GM23338 (cell line): ENCODE data around the gene WIPF1. TPM values are rescaled to one million over a fixed set of nuclear protein-coding genes. Genes with fewer than 3 reads are reported as not detected.

ENCODE experiments used
- EZH2 ChIP-seq: fragments of 200-600 bp; sonication (generic); IDR thresholded peaks from one replicate; pipeline ENCODE4 v1.8.0; 2017; ENCODE audit warnings: antibody characterized with exemption, mild to moderate bottlenecking, low read depth; ENCODE audit not compliant: unreplicated experiment
- JUNB ChIP-seq: IDR thresholded peaks from one replicate; pipeline ENCODE4 v1.6.1; 2016; ENCODE audit warnings: antibody characterized with exemption; ENCODE audit not compliant: unreplicated experiment
- NANOG ChIP-seq: IDR thresholded peaks from 2 replicates; pipeline ENCODE4 v1.6.1; 2016; ENCODE audit warnings: antibody characterized with exemption, borderline replicate concordance
- POLR2AphosphoS5 ChIP-seq: IDR thresholded peaks from 2 replicates; pipeline ENCODE4 v1.6.1; 2016; ENCODE audit warnings: antibody characterized with exemption, low read depth
- STAT1 ChIP-seq: IDR thresholded peaks from one replicate; pipeline ENCODE4 v1.6.1; 2016; ENCODE audit warnings: antibody characterized with exemption; ENCODE audit not compliant: unreplicated experiment
- ZNF114 ChIP-seq: fragments of 250-450 bp; sonication (Bioruptor Pico); IDR thresholded peaks from 2 replicates; pipeline ENCODE4 v1.5.0; 2020; ENCODE audit warnings: mild to moderate bottlenecking, moderate library complexity
- ZNF331 ChIP-seq: fragments of 250-450 bp; sonication (Bioruptor Pico); IDR thresholded peaks from 2 replicates; pipeline ENCODE4 v1.5.0; 2020; ENCODE audit warnings: low read depth, mild to moderate bottlenecking, moderate library complexity
- polyA plus RNA-seq: library from polyadenylated mRNA; unstranded; fragments of >200 nt; fragmentation: Nextera tagmentation; extraction: Ambion mirVana; gene quantifications from 2 replicates; pipeline ENCODE4 v1.2.1, GENCODE V29; 2016
- total RNA-seq: library from RNA; depleted of rRNA; stranded (reverse); fragments of >200 nt; shearing (Covaris generic); gene quantifications from 2 replicates; pipeline ENCODE4 v1.2.3, GENCODE V29; 2014
- TF ChIP-seq, protein P1 (sequence below): fragments of 250-450 bp; sonication (Bioruptor Pico); IDR thresholded peaks from 2 replicates; pipeline ENCODE4 v1.5.0; 2020; ENCODE audit warnings: mild to moderate bottlenecking, moderate library complexity
- TF ChIP-seq, protein P2 (sequence below), 2 experiments: fragments of 200-600 bp in 1 of 2; sonication (generic) in 1 of 2; conservative IDR thresholded peaks; 2 replicates each; pipeline versions ENCODE4 v1.5.1 to v1.6.1; 2016 to 2017; ENCODE audit warnings: antibody characterized with exemption in 2 of 2, low read depth in 2 of 2, mild to moderate bottlenecking in 2 of 2, moderate library complexity in 1 of 2
- TF ChIP-seq, protein P3 (sequence below): IDR thresholded peaks from one replicate; pipeline ENCODE4 v1.6.1; 2018; ENCODE audit warnings: antibody characterized with exemption; ENCODE audit not compliant: unreplicated experiment

The WIPF1 gene
- total and polyA plus RNA-seq, 2 experiments from 2014 or later, result 3.0 to 6.0 TPM

DNA sequence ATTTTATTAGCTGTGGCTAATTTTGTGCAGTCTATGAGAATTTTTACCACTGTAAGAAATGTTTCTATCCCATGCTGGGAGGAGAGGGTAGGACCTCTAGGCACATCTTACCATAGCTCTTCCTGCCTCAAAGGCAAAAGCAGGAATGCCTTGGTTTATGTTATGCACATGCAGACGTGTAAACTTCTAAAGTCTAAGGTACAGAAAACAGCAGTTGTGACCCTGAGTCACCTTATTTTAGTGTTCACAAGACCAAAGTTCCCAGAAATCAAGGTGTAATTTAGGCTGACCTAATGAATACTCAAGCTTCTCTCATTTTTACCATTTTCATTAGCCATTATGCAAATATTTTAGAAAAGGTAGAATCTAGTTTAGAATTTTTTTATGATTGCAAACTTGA is 15.4 kb upstream of the WIPF1 start (continued):
- TF ChIP-seq, protein P1, sequence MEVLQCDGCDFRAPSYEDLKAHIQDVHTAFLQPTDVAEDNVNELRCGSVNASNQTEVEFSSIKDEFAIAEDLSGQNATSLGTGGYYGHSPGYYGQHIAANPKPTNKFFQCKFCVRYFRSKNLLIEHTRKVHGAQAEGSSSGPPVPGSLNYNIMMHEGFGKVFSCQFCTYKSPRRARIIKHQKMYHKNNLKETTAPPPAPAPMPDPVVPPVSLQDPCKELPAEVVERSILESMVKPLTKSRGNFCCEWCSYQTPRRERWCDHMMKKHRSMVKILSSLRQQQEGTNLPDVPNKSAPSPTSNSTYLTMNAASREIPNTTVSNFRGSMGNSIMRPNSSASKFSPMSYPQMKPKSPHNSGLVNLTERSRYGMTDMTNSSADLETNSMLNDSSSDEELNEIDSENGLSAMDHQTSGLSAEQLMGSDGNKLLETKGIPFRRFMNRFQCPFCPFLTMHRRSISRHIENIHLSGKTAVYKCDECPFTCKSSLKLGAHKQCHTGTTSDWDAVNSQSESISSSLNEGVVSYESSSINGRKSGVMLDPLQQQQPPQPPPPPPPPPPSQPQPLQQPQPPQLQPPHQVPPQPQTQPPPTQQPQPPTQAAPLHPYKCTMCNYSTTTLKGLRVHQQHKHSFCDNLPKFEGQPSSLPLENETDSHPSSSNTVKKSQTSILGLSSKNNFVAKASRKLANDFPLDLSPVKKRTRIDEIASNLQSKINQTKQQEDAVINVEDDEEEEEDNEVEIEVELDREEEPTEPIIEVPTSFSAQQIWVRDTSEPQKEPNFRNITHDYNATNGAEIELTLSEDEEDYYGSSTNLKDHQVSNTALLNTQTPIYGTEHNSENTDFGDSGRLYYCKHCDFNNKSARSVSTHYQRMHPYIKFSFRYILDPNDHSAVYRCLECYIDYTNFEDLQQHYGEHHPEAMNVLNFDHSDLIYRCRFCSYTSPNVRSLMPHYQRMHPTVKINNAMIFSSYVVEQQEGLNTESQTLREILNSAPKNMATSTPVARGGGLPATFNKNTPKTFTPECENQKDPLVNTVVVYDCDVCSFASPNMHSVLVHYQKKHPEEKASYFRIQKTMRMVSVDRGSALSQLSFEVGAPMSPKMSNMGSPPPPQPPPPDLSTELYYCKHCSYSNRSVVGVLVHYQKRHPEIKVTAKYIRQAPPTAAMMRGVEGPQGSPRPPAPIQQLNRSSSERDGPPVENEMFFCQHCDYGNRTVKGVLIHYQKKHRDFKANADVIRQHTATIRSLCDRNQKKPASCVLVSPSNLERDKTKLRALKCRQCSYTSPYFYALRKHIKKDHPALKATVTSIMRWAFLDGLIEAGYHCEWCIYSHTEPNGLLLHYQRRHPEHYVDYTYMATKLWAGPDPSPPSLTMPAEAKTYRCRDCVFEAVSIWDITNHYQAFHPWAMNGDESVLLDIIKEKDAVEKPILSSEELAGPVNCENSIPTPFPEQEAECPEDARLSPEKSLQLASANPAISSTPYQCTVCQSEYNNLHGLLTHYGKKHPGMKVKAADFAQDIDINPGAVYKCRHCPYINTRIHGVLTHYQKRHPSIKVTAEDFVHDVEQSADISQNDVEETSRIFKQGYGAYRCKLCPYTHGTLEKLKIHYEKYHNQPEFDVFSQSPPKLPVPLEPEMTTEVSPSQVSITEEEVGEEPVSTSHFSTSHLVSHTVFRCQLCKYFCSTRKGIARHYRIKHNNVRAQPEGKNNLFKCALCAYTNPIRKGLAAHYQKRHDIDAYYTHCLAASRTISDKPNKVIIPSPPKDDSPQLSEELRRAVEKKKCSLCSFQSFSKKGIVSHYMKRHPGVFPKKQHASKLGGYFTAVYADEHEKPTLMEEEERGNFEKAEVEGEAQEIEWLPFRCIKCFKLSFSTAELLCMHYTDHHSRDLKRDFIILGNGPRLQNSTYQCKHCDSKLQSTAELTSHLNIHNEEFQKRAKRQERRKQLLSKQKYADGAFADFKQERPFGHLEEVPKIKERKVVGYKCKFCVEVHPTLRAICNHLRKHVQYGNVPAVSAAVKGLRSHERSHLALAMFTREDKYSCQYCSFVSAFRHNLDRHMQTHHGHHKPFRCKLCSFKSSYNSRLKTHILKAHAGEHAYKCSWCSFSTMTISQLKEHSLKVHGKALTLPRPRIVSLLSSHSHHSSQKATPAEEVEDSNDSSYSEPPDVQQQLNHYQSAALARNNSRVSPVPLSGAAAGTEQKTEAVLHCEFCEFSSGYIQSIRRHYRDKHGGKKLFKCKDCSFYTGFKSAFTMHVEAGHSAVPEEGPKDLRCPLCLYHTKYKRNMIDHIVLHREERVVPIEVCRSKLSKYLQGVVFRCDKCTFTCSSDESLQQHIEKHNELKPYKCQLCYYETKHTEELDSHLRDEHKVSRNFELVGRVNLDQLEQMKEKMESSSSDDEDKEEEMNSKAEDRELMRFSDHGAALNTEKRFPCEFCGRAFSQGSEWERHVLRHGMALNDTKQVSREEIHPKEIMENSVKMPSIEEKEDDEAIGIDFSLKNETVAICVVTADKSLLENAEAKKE (CRISPR knock-in tag), result no peak
- no peak for TF ChIP-seq EZH2
- TF ChIP-seq NANOG, result no peak
- no peak for TF ChIP-seq ZNF114
- TF ChIP-seq JUNB, result no peak
- TF ChIP-seq, protein P2, sequence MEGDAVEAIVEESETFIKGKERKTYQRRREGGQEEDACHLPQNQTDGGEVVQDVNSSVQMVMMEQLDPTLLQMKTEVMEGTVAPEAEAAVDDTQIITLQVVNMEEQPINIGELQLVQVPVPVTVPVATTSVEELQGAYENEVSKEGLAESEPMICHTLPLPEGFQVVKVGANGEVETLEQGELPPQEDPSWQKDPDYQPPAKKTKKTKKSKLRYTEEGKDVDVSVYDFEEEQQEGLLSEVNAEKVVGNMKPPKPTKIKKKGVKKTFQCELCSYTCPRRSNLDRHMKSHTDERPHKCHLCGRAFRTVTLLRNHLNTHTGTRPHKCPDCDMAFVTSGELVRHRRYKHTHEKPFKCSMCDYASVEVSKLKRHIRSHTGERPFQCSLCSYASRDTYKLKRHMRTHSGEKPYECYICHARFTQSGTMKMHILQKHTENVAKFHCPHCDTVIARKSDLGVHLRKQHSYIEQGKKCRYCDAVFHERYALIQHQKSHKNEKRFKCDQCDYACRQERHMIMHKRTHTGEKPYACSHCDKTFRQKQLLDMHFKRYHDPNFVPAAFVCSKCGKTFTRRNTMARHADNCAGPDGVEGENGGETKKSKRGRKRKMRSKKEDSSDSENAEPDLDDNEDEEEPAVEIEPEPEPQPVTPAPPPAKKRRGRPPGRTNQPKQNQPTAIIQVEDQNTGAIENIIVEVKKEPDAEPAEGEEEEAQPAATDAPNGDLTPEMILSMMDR (conservative IDR thresholded peaks at IDR 0.05; ENCODE audit: low read depth in 2 of 2), result no peak
- TF ChIP-seq, protein P3, sequence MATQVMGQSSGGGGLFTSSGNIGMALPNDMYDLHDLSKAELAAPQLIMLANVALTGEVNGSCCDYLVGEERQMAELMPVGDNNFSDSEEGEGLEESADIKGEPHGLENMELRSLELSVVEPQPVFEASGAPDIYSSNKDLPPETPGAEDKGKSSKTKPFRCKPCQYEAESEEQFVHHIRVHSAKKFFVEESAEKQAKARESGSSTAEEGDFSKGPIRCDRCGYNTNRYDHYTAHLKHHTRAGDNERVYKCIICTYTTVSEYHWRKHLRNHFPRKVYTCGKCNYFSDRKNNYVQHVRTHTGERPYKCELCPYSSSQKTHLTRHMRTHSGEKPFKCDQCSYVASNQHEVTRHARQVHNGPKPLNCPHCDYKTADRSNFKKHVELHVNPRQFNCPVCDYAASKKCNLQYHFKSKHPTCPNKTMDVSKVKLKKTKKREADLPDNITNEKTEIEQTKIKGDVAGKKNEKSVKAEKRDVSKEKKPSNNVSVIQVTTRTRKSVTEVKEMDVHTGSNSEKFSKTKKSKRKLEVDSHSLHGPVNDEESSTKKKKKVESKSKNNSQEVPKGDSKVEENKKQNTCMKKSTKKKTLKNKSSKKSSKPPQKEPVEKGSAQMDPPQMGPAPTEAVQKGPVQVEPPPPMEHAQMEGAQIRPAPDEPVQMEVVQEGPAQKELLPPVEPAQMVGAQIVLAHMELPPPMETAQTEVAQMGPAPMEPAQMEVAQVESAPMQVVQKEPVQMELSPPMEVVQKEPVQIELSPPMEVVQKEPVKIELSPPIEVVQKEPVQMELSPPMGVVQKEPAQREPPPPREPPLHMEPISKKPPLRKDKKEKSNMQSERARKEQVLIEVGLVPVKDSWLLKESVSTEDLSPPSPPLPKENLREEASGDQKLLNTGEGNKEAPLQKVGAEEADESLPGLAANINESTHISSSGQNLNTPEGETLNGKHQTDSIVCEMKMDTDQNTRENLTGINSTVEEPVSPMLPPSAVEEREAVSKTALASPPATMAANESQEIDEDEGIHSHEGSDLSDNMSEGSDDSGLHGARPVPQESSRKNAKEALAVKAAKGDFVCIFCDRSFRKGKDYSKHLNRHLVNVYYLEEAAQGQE, result no peak
- TF ChIP-seq STAT1, result no peak
- no peak for TF ChIP-seq POLR2AphosphoS5
- TF ChIP-seq ZNF331 (CRISPR knock-in tag), result no peak
